GM23248 (cell line): ENCODE measurements around the gene ZNF503. TPM values are rescaled to one million over a fixed set of nuclear protein-coding genes. Genes with fewer than 3 reads are reported as not detected.

ENCODE experiments used
- DNase-seq: peaks from one replicate; pipeline ENCODE4 v3.0.0-alpha.2; 2015
- H2AFZ ChIP-seq: fragments of 200-600 bp; sonication (generic); 2 replicates; pipeline ENCODE4 v1.6.1; 2016; ENCODE audit warnings: antibody characterized with exemption
- H3F3A ChIP-seq: fragments of 200-600 bp; sonication (generic); 2 replicates; pipeline ENCODE4 v1.6.1; 2016; ENCODE audit warnings: mild to moderate bottlenecking, antibody characterized with exemption, mixed run types; ENCODE audit not compliant: insufficient read depth
- H3K27ac ChIP-seq: fragments of 200-600 bp; sonication (generic); 2 replicates; pipeline ENCODE4 v1.5.1; 2016; ENCODE audit warnings: mild to moderate bottlenecking
- H3K27me3 ChIP-seq: fragments of 200-600 bp; sonication (generic); replicated peaks from 2 replicates; pipeline ENCODE4 v1.6.1; 2016; ENCODE audit warnings: mild to moderate bottlenecking; ENCODE audit not compliant: insufficient read depth
- H3K36me3 ChIP-seq: fragments of 200-600 bp; sonication (generic); 2 replicates; pipeline ENCODE4 v1.6.1; 2016; ENCODE audit warnings: low read depth, mild to moderate bottlenecking
- H3K4me1 ChIP-seq: fragments of 200-600 bp; sonication (generic); 2 replicates; pipeline ENCODE4 v1.6.1; 2016; ENCODE audit warnings: mild to moderate bottlenecking; ENCODE audit not compliant: insufficient read depth
- H3K4me2 ChIP-seq: fragments of 200-600 bp; sonication (generic); one replicate; pipeline ENCODE4 v1.6.1; 2016; ENCODE audit warnings: mild to moderate bottlenecking; ENCODE audit not compliant: unreplicated experiment
- H3K4me3 ChIP-seq: fragments of 200-600 bp; sonication (generic); 2 replicates; pipeline ENCODE4 v1.5.1; 2016; ENCODE audit warnings: mild to moderate bottlenecking
- H3K79me2 ChIP-seq: fragments of 200-600 bp; sonication (generic); 2 replicates; pipeline ENCODE4 v1.6.1; 2016; ENCODE audit warnings: mild to moderate bottlenecking; ENCODE audit not compliant: insufficient read depth
- H3K9ac ChIP-seq: fragments of 200-600 bp; sonication (generic); 2 replicates; pipeline ENCODE4 v1.6.1; 2016; ENCODE audit warnings: mild to moderate bottlenecking
- H3K9me2 ChIP-seq: fragments of 200-600 bp; sonication (generic); 2 replicates; pipeline ENCODE4 v1.6.1; 2016; ENCODE audit warnings: mixed run types, mild to moderate bottlenecking, moderate library complexity; ENCODE audit not compliant: insufficient read depth
- H3K9me3 ChIP-seq: fragments of 200-600 bp; sonication (generic); one replicate; pipeline ENCODE4 v1.6.1; 2017; ENCODE audit warnings: low read depth
- H4K20me1 ChIP-seq: fragments of 200-600 bp; sonication (generic); 2 replicates; pipeline ENCODE4 v1.6.0; 2016; ENCODE audit not compliant: insufficient read depth
- EZH2 ChIP-seq: fragments of 200-600 bp; sonication (generic); IDR thresholded peaks from 2 replicates; pipeline ENCODE4 v1.6.1; 2018; ENCODE audit warnings: antibody characterized with exemption, mild to moderate bottlenecking; ENCODE audit not compliant: insufficient read depth, poor library complexity, severe bottlenecking
- EZH2phosphoT487 ChIP-seq: fragments of 200-600 bp; sonication (generic); IDR thresholded peaks from 2 replicates; pipeline ENCODE4 v1.6.1; 2018; ENCODE audit warnings: antibody characterized with exemption, moderate library complexity, mild to moderate bottlenecking, low read depth; ENCODE audit not compliant: insufficient read depth
- WGBS, 2 experiments: methylation state at CpG; one replicate each; pipeline ENCODE4 v1.1.6; 2015 to 2017; ENCODE audit warnings: low lambda C conversion rate in 2 of 2, low coverage in 1 of 2; ENCODE audit errors: missing lambda C conversion rate in 2 of 2; 5-methylcytosine and 5-hydroxymethylcytosine counted together
- in situ Hi-C: fragments of 300-500 bp; cut with MboI; formaldehyde crosslinking; loops from 2 replicates; pipeline ENCODE4 v1.15.0; 2020
- polyA plus RNA-seq: library from polyadenylated mRNA; unstranded; fragments of >200 nt; fragmentation: Nextera tagmentation; extraction: Ambion mirVana; gene quantifications from 2 replicates; pipeline ENCODE4 v1.2.1, GENCODE V29; 2016
- total RNA-seq: library from RNA; depleted of rRNA; stranded (reverse); fragments of >200 nt; shearing (Covaris generic); gene quantifications from 2 replicates; pipeline ENCODE4 v1.2.3, GENCODE V29; 2014

Gene ZNF503
- total and polyA plus RNA-seq, 2 experiments from 2014 or later = 15.4 to 17.5 TPM

DNA sequence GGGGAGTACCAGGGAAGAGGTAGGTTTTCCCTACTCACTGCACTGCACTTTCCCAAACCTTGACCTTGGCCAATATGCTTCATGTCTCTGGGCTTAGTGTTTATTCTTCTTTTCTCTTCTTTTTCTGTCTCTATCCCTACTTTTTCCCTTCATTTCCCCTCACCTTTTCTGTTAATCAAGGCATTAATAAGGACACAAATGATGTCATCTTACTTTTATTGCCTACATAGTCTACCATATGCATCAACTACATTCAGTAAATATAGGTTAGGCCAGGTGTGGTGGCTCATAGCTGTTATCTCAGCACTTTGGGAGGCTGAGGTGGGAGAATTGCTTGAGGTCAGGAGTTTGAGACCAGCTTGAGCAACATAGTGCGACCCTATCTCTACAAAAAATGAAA is 13.0 kb upstream of the ZNF503 start:
- H3K79me2 ChIP-seq = no peaks in the 10 kb centered on the region
- H3K4me2 ChIP-seq = no peak overlapping the region
- no peaks in the 10 kb centered on the region for H3K4me1 ChIP-seq
- 0 out of 2 replicates have a peak, but pooled peaks cover 4% of the 10 kb centered on the region for H3F3A ChIP-seq
- no peaks in the 10 kb centered on the region for H4K20me1 ChIP-seq
- H3K9me3 ChIP-seq = no peaks in the 10 kb centered on the region
- H3K9me2 ChIP-seq = no peaks in the 10 kb centered on the region
- 79 to 86% methylated on average over 1 of the region's 1 CpG for WGBS, 2 experiments
- H3K9ac ChIP-seq = no peak overlapping the region
- H3K27ac ChIP-seq = no peak overlapping the region
- no peaks in the 10 kb centered on the region for H3K36me3 ChIP-seq
- no peak overlapping the region for H3K4me3 ChIP-seq
- DNase-seq = no peak
- no peaks in the 10 kb centered on the region for H3K27me3 ChIP-seq
- in situ Hi-C loops = loop anchor here (25.0 kb wide), 1 partner anchor 498 kb away; no protein-coding TSS in a partner anchor
- TF ChIP-seq EZH2 (no peak), EZH2phosphoT487 (no peak)
- H2AFZ ChIP-seq = no peak overlapping the region

DNA sequence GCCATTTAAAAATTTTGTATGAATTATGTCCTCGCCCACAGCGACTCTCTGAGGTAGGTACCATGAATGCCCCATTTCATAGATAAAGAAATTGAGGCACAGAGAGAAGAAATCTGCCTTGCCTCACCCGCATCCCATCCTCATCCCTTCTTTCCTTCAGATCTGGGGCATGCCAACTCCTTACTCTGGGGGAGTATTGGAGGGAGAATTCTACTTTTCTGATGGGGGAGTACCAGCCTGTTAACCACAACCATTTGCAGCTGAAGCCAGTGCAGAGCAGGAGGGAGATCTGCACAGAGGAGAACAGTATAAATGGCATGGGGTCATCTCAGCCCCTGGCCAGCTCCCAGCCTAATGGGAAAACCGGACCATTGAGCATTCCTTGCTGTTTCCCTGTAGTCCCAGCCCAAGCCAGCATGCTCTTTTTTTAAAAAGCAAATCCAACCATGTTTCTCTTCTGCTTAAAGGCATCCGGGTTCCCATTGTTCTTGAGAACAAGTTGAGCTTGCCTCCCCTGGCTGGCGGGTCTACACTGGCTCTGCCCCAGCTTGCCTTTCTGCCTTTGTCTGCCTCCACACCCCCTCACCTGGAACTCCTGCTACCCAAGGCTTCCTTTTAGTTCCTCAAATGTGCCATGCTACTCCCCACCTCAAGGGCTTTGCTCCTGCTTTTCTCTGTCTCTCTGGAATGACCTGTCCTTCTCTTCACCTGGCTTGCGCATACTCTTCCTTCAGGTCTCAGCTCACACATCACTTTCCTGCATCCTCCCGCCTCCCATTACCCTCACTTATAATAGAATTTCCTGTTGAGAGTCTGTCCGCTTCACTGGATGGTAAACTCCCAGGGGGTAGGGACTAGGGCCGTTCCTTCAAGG is 8.8 kb upstream of the ZNF503 start:
- no peak overlapping the region for H3K4me2 ChIP-seq

DNA sequence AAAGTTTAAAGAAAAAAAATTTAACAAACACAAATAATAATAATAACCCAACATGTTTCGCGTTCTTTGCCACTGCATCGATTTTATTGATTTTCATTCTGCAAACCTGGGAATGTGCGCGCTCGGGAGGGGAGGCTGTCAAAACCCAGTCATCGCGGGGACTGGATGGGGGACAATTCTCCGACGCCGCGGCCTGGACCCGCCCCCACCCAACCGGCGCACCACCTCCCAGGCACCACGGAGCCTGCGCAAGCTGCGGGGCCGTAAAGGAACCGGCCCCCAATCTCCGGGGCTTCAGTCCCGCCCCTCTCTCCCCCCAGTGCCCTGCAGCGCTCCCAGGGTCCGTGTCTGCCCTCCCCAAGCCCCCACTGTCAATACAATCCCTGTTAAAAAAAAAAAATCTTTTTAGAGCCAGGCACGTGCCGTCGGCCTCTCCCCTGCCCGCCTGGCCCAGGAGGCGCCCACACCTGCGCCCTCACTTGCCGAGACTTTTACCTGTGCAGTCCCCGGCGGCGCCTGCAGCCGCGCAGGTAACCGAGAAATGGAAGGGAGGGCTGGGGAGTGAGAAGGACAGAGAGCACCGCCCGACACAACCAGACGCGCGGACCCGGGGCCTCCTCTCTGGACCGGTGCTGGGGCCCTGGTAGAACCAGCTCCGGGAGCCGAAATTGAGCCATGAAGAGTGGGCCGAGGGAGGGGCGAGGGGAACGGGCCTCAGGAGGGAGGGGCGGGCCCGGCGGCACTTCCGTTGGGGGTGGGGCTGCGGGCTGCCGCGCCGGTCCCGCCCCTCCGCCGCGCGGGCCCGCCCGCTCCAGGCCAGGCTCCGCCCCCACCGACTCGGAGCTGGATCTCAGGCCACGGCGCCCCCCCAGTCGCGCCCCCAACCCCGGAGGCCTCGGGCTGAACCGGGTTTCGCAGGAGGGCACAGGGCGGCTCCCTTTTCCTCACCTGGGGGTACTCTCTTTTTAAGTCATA is 7.6 kb upstream of the ZNF503 start:
- H3K4me1 ChIP-seq = no peaks in the 10 kb centered on the region
- no peaks in the 10 kb centered on the region for H3K36me3 ChIP-seq
- peak; percentile 74 for DNase-seq
- no peaks in the 10 kb centered on the region for H3K9me3 ChIP-seq
- no peaks in the 10 kb centered on the region for H3K9me2 ChIP-seq
- no peak overlapping the region for H3K27ac ChIP-seq
- H3K79me2 ChIP-seq = peaks cover 14% of the 10 kb centered on the region; the same call in 1 of the 2 replicates
- peak overlapping the region; percentile 86 for H3K9ac ChIP-seq
- H2AFZ ChIP-seq = peak overlapping the region; percentile 97
- H3K4me2 ChIP-seq = peak overlapping the region; percentile 92
- 0 out of 2 replicates have a peak, but pooled peaks cover 4% of the 10 kb centered on the region for H3F3A ChIP-seq
- TF ChIP-seq EZH2 (no peak), EZH2phosphoT487 (no peak)
- H4K20me1 ChIP-seq = no peaks in the 10 kb centered on the region
- H3K4me3 ChIP-seq = peak overlapping the region; percentile 99
- no peaks in the 10 kb centered on the region for H3K27me3 ChIP-seq
- in situ Hi-C loops = loop anchor here (25.0 kb wide), 1 partner anchor 503 kb away; no protein-coding TSS in a partner anchor
- 4% methylated on average over 45 to 70 of the region's 76 CpGs for WGBS, 2 experiments

More for the DNA sequence above, 8.8 kb upstream of the ZNF503 start:
- no peak overlapping the region for H3K9ac ChIP-seq
- H3K27ac ChIP-seq = no peak overlapping the region
- H3K4me1 ChIP-seq = no peaks in the 10 kb centered on the region
- 0 out of 2 replicates have a peak, but pooled peaks cover 4% of the 10 kb centered on the region for H3F3A ChIP-seq
- H3K4me3 ChIP-seq = no peak overlapping the region
- H3K27me3 ChIP-seq = no peaks in the 10 kb centered on the region
- no peak overlapping the region for H2AFZ ChIP-seq
- in situ Hi-C loops = loop anchor here (25.0 kb wide), 1 partner anchor 502 kb away; no protein-coding TSS in a partner anchor
- no peak for TF ChIP-seq EZH2
- 55 to 63% methylated on average over 10 of the region's 10 CpGs for WGBS, 2 experiments
- no peaks in the 10 kb centered on the region for H4K20me1 ChIP-seq
- 0 out of 2 replicates have a peak, but pooled peaks cover 3% of the 10 kb centered on the region for H3K79me2 ChIP-seq
- H3K9me3 ChIP-seq = no peaks in the 10 kb centered on the region
- no peak for DNase-seq
- H3K36me3 ChIP-seq = no peaks in the 10 kb centered on the region
- no peaks in the 10 kb centered on the region for H3K9me2 ChIP-seq

DNA sequence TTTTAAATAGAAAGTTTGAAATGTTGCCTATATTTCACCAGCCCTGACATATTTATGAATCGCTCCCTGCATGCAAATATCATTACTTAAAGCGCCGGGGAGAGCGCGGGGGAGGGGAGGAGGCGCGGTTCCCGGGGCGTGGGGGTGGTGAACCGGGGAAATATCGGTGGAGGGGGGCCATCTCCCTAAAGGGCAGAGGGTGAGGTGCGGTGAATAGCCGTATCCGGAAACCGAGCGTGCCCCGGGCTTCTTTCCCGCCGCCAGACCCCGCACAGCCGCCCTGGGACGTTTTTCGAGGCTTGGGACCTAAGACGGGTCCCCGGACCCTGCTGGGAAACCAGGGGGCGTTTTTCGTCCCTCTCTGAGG is 6.9 kb upstream of the ZNF503 start:
- H3K4me2 ChIP-seq = peak overlapping the region; percentile 92
- peak overlapping the region; percentile 97 for H2AFZ ChIP-seq
- no peaks in the 10 kb centered on the region for H3K36me3 ChIP-seq
- no peaks in the 10 kb centered on the region for H3K9me2 ChIP-seq
- H3K4me3 ChIP-seq = peak overlapping the region; percentile 99
- H3K9me3 ChIP-seq = no peaks in the 10 kb centered on the region
- TF ChIP-seq EZH2 (no peak), EZH2phosphoT487 (no peak)
- H4K20me1 ChIP-seq = no peaks in the 10 kb centered on the region
- DNase-seq = peak; percentile 29
- peaks cover 21% of the 10 kb centered on the region; the same call in 1 of the 2 replicates for H3K79me2 ChIP-seq
- H3F3A ChIP-seq = 0 out of 2 replicates have a peak, but pooled peaks cover 4% of the 10 kb centered on the region
- peak overlapping the region; percentile 86 for H3K9ac ChIP-seq
- no peaks in the 10 kb centered on the region for H3K27me3 ChIP-seq
- in situ Hi-C loops = loop anchor here (25.0 kb wide), 1 partner anchor 504 kb away; no protein-coding TSS in a partner anchor
- 3% methylated on average over 19 to 27 of the region's 27 CpGs for WGBS, 2 experiments
- no peaks in the 10 kb centered on the region for H3K4me1 ChIP-seq
- no peak overlapping the region for H3K27ac ChIP-seq
